Jurkat, Clone E6-1 (cell line): ENCODE measurements around the gene RAB11A.

ENCODE experiments used
- DNase-seq: peaks from one replicate; pipeline ENCODE4 v3.0.0-alpha.2; 2011; ENCODE audit warnings: low read depth, low spot score
- H3K4me3 ChIP-seq: 2 replicates; pipeline ENCODE4 v1.5.1; 2011; ENCODE audit warnings: mild to moderate bottlenecking, low read length, control low read depth, moderate library complexity

Gene RAB11A

GRCh38 chr15:65877749-65878148 is 8.5 kb downstream of the RAB11A start:
- no peak for DNase-seq
- H3K4me3 ChIP-seq, result no peak overlapping the region

GRCh38 chr15:65881766-65882434 is 12.6 kb downstream of the RAB11A start:
- peak; percentile 53 for DNase-seq
- H3K4me3 ChIP-seq, result no peak overlapping the region

GRCh38 chr15:65883571-65883970 is 14.3 kb downstream of the RAB11A start:
- DNase-seq, result no peak
- H3K4me3 ChIP-seq, result no peak overlapping the region

- no peak for DNase-seq
- H3K4me3 ChIP-seq, result no peak overlapping the region
Measured at GRCh38 chr15:65884511-65884910, 15.2 kb downstream of the RAB11A start.

- DNase-seq, result no peak
Measured at GRCh38 chr15:65885668-65886218, 16.5 kb downstream of the RAB11A start.

GRCh38 chr15:65887565-65887964 is 18.3 kb downstream of the RAB11A start:
- DNase-seq, result peak; percentile 63
- no peak overlapping the region for H3K4me3 ChIP-seq

More at GRCh38 chr15:65885668-65886218, 16.5 kb downstream of the RAB11A start:
- H3K4me3 ChIP-seq, result no peak overlapping the region

GRCh38 chr15:65888981-65889380 is 19.7 kb downstream of the RAB11A start:
- DNase-seq, result no peak
- no peak overlapping the region for H3K4me3 ChIP-seq

- no peak overlapping the region for H3K4me3 ChIP-seq
- no peak for DNase-seq
Measured at GRCh38 chr15:65893060-65893459, 23.8 kb downstream of the RAB11A start.

GRCh38 chr15:65896236-65896635 is 26.9 kb downstream of the RAB11A start:
- no peak for DNase-seq
- no peak overlapping the region for H3K4me3 ChIP-seq

- no peak overlapping the region for H3K4me3 ChIP-seq
- DNase-seq, result no peak
Measured at GRCh38 chr15:65900488-65900887, 31.2 kb downstream of the RAB11A start.

GRCh38 chr15:65901336-65901735 is 32.0 kb downstream of the RAB11A start:
- H3K4me3 ChIP-seq, result no peak overlapping the region
- DNase-seq, result no peak

GRCh38 chr15:65901836-65902235 is 32.5 kb downstream of the RAB11A start:
- H3K4me3 ChIP-seq, result no peak overlapping the region
- DNase-seq, result no peak

- no peak overlapping the region for H3K4me3 ChIP-seq
- DNase-seq, result no peak
Measured at GRCh38 chr15:65902373-65902772, 33.1 kb downstream of the RAB11A start.

GRCh38 chr15:65903296-65904073 is 34.2 kb downstream of the RAB11A start:
- no peak for DNase-seq
- H3K4me3 ChIP-seq, result no peak overlapping the region

GRCh38 chr15:65904301-65904700 is 35.0 kb downstream of the RAB11A start:
- no peak overlapping the region for H3K4me3 ChIP-seq
- DNase-seq, result no peak

- DNase-seq, result no peak
- no peak overlapping the region for H3K4me3 ChIP-seq
Measured at GRCh38 chr15:65906396-65906795, 37.1 kb downstream of the RAB11A start.

- no peak for DNase-seq
Measured at GRCh38 chr15:65907661-65908060, 38.4 kb downstream of the RAB11A start.

GRCh38 chr15:65908876-65909275 is 39.6 kb downstream of the RAB11A start:
- H3K4me3 ChIP-seq, result no peak overlapping the region
- no peak for DNase-seq

More at GRCh38 chr15:65907661-65908060, 38.4 kb downstream of the RAB11A start:
- no peak overlapping the region for H3K4me3 ChIP-seq

- DNase-seq, result no peak
- no peak overlapping the region for H3K4me3 ChIP-seq
Measured at GRCh38 chr15:65909831-65910230, 40.5 kb downstream of the RAB11A start.

- H3K4me3 ChIP-seq, result no peak overlapping the region
- no peak for DNase-seq
Measured at GRCh38 chr15:65910341-65910740, 41.0 kb downstream of the RAB11A start.
